Spleen (tissue), 11 donors: ENCODE measurements around the gene TMEM127. TPM values are rescaled to one million over a fixed set of nuclear protein-coding genes. Genes with fewer than 3 reads are reported as not detected.
A peak's percentile ranks its signal among the peaks of the same experiment; 100 is the strongest.

Source experiments
- DNase-seq: peaks from one replicate; pipeline ENCODE4 v3.0.0-alpha.2; 2020
- H3K27ac ChIP-seq, 8 donors: fragments of 200-600 bp; sonication (generic) in 7 of 8; 1 replicate in 4 of 8; 2 replicates in 4 of 8; pipeline versions ENCODE4 v1.5.0 to v1.8.0; 2016 to 2021; ENCODE audit warnings: inconsistent platforms in 4 of 8, mild to moderate bottlenecking in 4 of 8, moderate library complexity in 1 of 8
- H3K27me3 ChIP-seq, 7 donors: fragments of 200-600 bp; sonication (generic) in 6 of 7; replicated peaks in 1 of 7; 1 replicate in 4 of 7; 2 replicates in 3 of 7; pipeline versions ENCODE4 v1.5.0 to v1.8.0; 2016 to 2021; ENCODE audit warnings: inconsistent platforms in 3 of 7, mild to moderate bottlenecking in 1 of 7
- H3K36me3 ChIP-seq, 6 donors: fragments of 200-600 bp; sonication (generic) in 5 of 6; 1 replicate in 4 of 6; 2 replicates in 2 of 6; pipeline versions ENCODE4 v1.5.0 to v1.8.0; 2016 to 2021; ENCODE audit warnings: inconsistent platforms in 2 of 6
- H3K4me1 ChIP-seq, 6 donors: fragments of 200-600 bp; sonication (generic) in 5 of 6; 1 replicate in 3 of 6; 2 replicates in 3 of 6; pipeline versions ENCODE4 v1.5.0 to v1.8.0; 2016 to 2021; ENCODE audit warnings: inconsistent platforms in 3 of 6
- H3K4me3 ChIP-seq, 8 donors: fragments of 200-600 bp; sonication (generic) in 7 of 8; 1 replicate in 4 of 8; 2 replicates in 4 of 8; pipeline versions ENCODE4 v1.5.0 to v1.8.0; 2016 to 2021; ENCODE audit warnings: inconsistent platforms in 4 of 8, mild to moderate bottlenecking in 4 of 8, moderate library complexity in 2 of 8
- H3K9me3 ChIP-seq, 8 donors: fragments of 200-600 bp; sonication (generic) in 7 of 8; 1 replicate in 4 of 8; 2 replicates in 4 of 8; pipeline versions ENCODE4 v1.5.0 to v1.8.0; 2016 to 2021; ENCODE audit warnings: inconsistent platforms in 4 of 8
- POLR2A ChIP-seq, 3 donors: fragments of 450-650 bp; IDR thresholded peaks; one replicate each; pipeline ENCODE4 v1.5.1; 2017; ENCODE audit warnings: antibody characterized with exemption in 3 of 3, mild to moderate bottlenecking in 1 of 3
- POLR2AphosphoS5 ChIP-seq, 3 donors: sonication (generic); formaldehyde crosslinking; IDR thresholded peaks; one replicate each; pipeline ENCODE4 v1.5.1; 2017; ENCODE audit warnings: antibody characterized with exemption in 3 of 3
- WGBS, 5 donors: extraction: QIAGEN DNeasy Blood & Tissue Kit in 3 of 5; methylation state at CpG; one replicate each; pipeline versions ENCODE4 v1.1.5 to v1.1.7; 2013 to 2018; 5-methylcytosine and 5-hydroxymethylcytosine counted together
- intact Hi-C: fragments of 100-400 bp; cut with DNase I; formaldehyde crosslinking; loops from one replicate; pipeline ENCODE4 v1.15.0; 2023; ENCODE audit warnings: low total_unique reads
- polyA plus RNA-seq, 3 donors: library from polyadenylated mRNA; stranded (reverse); fragments of 200-250 nt; gene quantifications; one replicate each; pipeline ENCODE4 v1.2.1, GENCODE V29; 2013
- total RNA-seq, 7 donors: library from RNA; depleted of rRNA in 3 of 7; stranded (reverse); fragments of >200 nt in 3 of 7; fragmentation: NEBNext Ultra II Directional in 4 of 7; extraction: Animal tissue kit (Norgen Biotek cat#: 25700) in 4 of 7; gene quantifications; one replicate each; pipeline versions ENCODE4 v1.1.0 to v1.2.1, GENCODE V29; 2016 to 2021
- TF ChIP-seq, protein P1 (sequence below), 11 experiments: fragments of 200-600 bp in 7 of 11; fragments of 450-650 bp in 4 of 11; sonication (generic) in 4 of 11; IDR thresholded peaks in 8 of 11; conservative IDR thresholded peaks in 3 of 11; 1 replicate in 7 of 11; 2 replicates in 4 of 11; pipeline versions ENCODE4 v1.4.0 to v1.8.0; 2016 to 2021; ENCODE audit warnings: antibody characterized with exemption in 11 of 11, inconsistent platforms in 4 of 11, mild to moderate bottlenecking in 1 of 11
- donor health status: healthy with polysubstance abuse.
- donor health status: DM: no; HTN: no; CAD: no; lungs with moderate emphysema.
- donor health status: DM: no; HTN: no; CAD: no.
- donor health status: Bipolar disorder and iron deficiency.
- donor health status: healthy.
- donor health status: DM: no; HTN: no; CAD: no.
- donor health status: DM: yes; HTN: yes; CAD: no.

The TMEM127 gene
- total and polyA plus RNA-seq, 10 donors, result 7.5 to 83.3 (median 65.1) TPM

- DNase-seq, result no peak
- WGBS, 5 donors, result 86 to 99% (median 93%) methylated on average over 3 of the region's 3 CpGs
- H3K4me3 ChIP-seq, result peak overlapping the region in 6 of 8 donors; percentile 72 to 84 (median 81)
- intact Hi-C loops, result loop anchor here (10.0 kb wide), 1 partner anchor 208 kb away; no protein-coding TSS in a partner anchor
- TF ChIP-seq POLR2AphosphoS5 (IDR thresholded peaks at IDR 0.05) (no peak), POLR2A (IDR thresholded peaks at IDR 0.05) (no peak)
- TF ChIP-seq, protein P1, sequence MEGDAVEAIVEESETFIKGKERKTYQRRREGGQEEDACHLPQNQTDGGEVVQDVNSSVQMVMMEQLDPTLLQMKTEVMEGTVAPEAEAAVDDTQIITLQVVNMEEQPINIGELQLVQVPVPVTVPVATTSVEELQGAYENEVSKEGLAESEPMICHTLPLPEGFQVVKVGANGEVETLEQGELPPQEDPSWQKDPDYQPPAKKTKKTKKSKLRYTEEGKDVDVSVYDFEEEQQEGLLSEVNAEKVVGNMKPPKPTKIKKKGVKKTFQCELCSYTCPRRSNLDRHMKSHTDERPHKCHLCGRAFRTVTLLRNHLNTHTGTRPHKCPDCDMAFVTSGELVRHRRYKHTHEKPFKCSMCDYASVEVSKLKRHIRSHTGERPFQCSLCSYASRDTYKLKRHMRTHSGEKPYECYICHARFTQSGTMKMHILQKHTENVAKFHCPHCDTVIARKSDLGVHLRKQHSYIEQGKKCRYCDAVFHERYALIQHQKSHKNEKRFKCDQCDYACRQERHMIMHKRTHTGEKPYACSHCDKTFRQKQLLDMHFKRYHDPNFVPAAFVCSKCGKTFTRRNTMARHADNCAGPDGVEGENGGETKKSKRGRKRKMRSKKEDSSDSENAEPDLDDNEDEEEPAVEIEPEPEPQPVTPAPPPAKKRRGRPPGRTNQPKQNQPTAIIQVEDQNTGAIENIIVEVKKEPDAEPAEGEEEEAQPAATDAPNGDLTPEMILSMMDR (IDR thresholded peaks at IDR 0.05 in 8 of 11, conservative IDR thresholded peaks at IDR 0.05 in 3 of 11), result no peak
- H3K27me3 ChIP-seq, result no peaks in the 10 kb centered on the region
- peaks cover 20 to 61% (median 39%) of the 10 kb centered on the region in 6 donors for H3K4me1 ChIP-seq
- peaks cover 0 to 33% (median 31%) of the 10 kb centered on the region in 6 donors for H3K36me3 ChIP-seq
- H3K9me3 ChIP-seq, result no peaks in the 10 kb centered on the region
- H3K27ac ChIP-seq, result peak overlapping the region in 7 of 8 donors; percentile 64 to 94 (median 90)
These were observed 40.6 kb upstream of the TMEM127 start for GRCh38 chr2:96306370-96306769.

DNA sequence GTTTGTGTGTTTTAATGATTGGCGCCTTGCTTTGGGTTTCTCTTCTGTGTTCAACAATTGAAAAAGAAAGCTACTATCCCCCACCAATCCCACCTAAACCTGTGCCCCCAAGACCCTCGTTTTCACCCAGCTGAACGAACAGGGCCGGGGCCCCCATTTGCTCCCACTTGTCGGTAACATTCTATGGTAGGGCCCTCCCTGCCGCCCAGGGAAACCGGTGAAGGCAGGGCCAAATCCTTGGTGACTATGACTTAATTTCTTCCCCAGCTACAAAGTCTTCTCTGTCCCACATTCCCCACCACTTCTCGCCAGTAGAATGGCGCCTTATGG lies 40.1 kb upstream of the TMEM127 start:
- Histone ChIP-seq H3K27ac (peak overlapping the region; percentile 64 to 94 (median 89)), H3K36me3 (peaks cover 0 to 37% (median 35%) of the 10 kb centered on the region in 6 donors), H3K27me3 (no peaks in the 10 kb centered on the region), H3K9me3 (no peaks in the 10 kb centered on the region), H3K4me1 (peaks cover 20 to 65% (median 41%) of the 10 kb centered on the region in 6 donors), H3K4me3 (peak overlapping the region; percentile 72 to 84 (median 81))
- TF ChIP-seq, protein P1 (IDR thresholded peaks at IDR 0.05 in 8 of 11, conservative IDR thresholded peaks at IDR 0.05 in 3 of 11), result no peak
- TF ChIP-seq POLR2A (IDR thresholded peaks at IDR 0.05), result no peak
- no peak for TF ChIP-seq POLR2AphosphoS5 (IDR thresholded peaks at IDR 0.05)
- DNase-seq, result peak; percentile 79
- intact Hi-C loops, result loop anchor here (10.0 kb wide), 1 partner anchor 209 kb away; no protein-coding TSS in a partner anchor
- 23 to 37% (median 26%) methylated on average over 9 of the region's 9 CpGs for WGBS, 5 donors

- DNase-seq, result peak; percentile 96
- Histone ChIP-seq H3K27me3 (no peaks in the 10 kb centered on the region), H3K27ac (peak within 1 kb of the TSS; percentile 64 to 94 (median 89)), H3K4me1 (peaks cover 20 to 71% (median 41%) of the 10 kb centered on the region in 6 donors), H3K9me3 (no peaks in the 10 kb centered on the region), H3K36me3 (peaks cover 0 to 43% (median 41%) of the 10 kb centered on the region in 6 donors), H3K4me3 (peak within 1 kb of the TSS; percentile 72 to 84 (median 81))
- WGBS, 5 donors, result 0 to 1% (median 1%) methylated on average over 45 to 61 of the region's 61 CpGs
- intact Hi-C loops, result loop anchor here (10.0 kb wide), 1 partner anchor 209 kb away; no protein-coding TSS in a partner anchor
- TF ChIP-seq POLR2A (IDR thresholded peaks at IDR 0.05) (peak; percentile 49 to 77 (median 66)), POLR2AphosphoS5 (IDR thresholded peaks at IDR 0.05) (peak; percentile 98 to 99 (median 99))
- TF ChIP-seq, protein P1 (IDR thresholded peaks at IDR 0.05 in 8 of 11, conservative IDR thresholded peaks at IDR 0.05 in 3 of 11), result peak in 2 of 11 experiments; percentile 12 to 15
These were observed 39.5 kb upstream of the TMEM127 start, which contains the start of gene SNRNP200 for GRCh38 chr2:96305091-96305978. Gene SNRNP200, minus strand, starts transcription at chr2:96305546. Its CDS starts 109 bp downstream, at chr2:96305437.
